Breast epithelium (tissue), 4 donors: Measurements from ENCODE around the gene IL24. TPM values are rescaled to one million over a fixed set of nuclear protein-coding genes. Genes with fewer than 3 reads are reported as not detected.
A peak's percentile ranks its signal among the peaks of the same experiment; 100 is the strongest.

Source experiments
- DNase-seq, 2 donors: peaks; one replicate each; pipeline ENCODE4 v3.0.0-alpha.2; 2019; ENCODE audit warnings: low spot score in 2 of 2
- H3K27ac ChIP-seq, 2 donors: fragments of 200-600 bp; sonication (generic) in 1 of 2; one replicate each; pipeline ENCODE4 v1.5.1; 2016 to 2019; ENCODE audit warnings: mild to moderate bottlenecking in 1 of 2
- H3K27me3 ChIP-seq, 2 donors: fragments of 200-600 bp; sonication (generic) in 1 of 2; one replicate each; pipeline versions ENCODE4 v1.5.1 to v1.6.0; 2017 to 2019; ENCODE audit warnings: control low read depth in 1 of 2, mild to moderate bottlenecking in 1 of 2
- H3K36me3 ChIP-seq: fragments of 200-600 bp; one replicate; pipeline ENCODE4 v1.5.1; 2019
- H3K4me1 ChIP-seq, 2 donors: fragments of 200-600 bp; sonication (generic); one replicate each; pipeline ENCODE4 v1.5.1; 2016 to 2019; ENCODE audit warnings: control low read depth in 1 of 2
- H3K4me3 ChIP-seq, 3 donors: fragments of 200-600 bp; sonication (generic); 1 replicate in 2 of 3; 2 replicates in 1 of 3; pipeline ENCODE4 v1.5.1; 2016 to 2019; ENCODE audit warnings: mild to moderate bottlenecking in 3 of 3, moderate library complexity in 2 of 3
- H3K9me3 ChIP-seq, 2 donors: fragments of 200-600 bp; sonication (generic) in 1 of 2; one replicate each; pipeline ENCODE4 v1.5.1; 2016 to 2019; ENCODE audit warnings: control low read depth in 1 of 2
- POLR2A ChIP-seq: fragments of 450-650 bp; IDR thresholded peaks from one replicate; pipeline ENCODE4 v1.6.1; 2016; ENCODE audit warnings: antibody characterized with exemption, mild to moderate bottlenecking, moderate library complexity
- POLR2AphosphoS5 ChIP-seq, 3 donors: sonication (generic); formaldehyde crosslinking; IDR thresholded peaks; one replicate each; pipeline ENCODE4 v1.6.1; 2017; ENCODE audit warnings: antibody characterized with exemption in 3 of 3
- intact Hi-C: fragments of 100-400 bp; cut with DNase I; formaldehyde crosslinking; loops from one replicate; pipeline ENCODE4 v1.15.1; 2023; ENCODE audit warnings: low total_unique reads
- total RNA-seq, 3 donors: library from RNA; depleted of rRNA; stranded (reverse); fragments of >200 nt; gene quantifications; one replicate each; pipeline ENCODE4 v1.1.0, GENCODE V29; 2016
- TF ChIP-seq, protein P1 (sequence below), 3 donors: fragments of 450-650 bp; IDR thresholded peaks; one replicate each; pipeline ENCODE4 v1.5.1; 2016 to 2017; ENCODE audit warnings: antibody characterized with exemption in 3 of 3, mild to moderate bottlenecking in 3 of 3, moderate library complexity in 3 of 3

Gene IL24
- total RNA-seq, 3 donors from 2014 or later: 0.59 TPM; not detected in 2

DNA sequence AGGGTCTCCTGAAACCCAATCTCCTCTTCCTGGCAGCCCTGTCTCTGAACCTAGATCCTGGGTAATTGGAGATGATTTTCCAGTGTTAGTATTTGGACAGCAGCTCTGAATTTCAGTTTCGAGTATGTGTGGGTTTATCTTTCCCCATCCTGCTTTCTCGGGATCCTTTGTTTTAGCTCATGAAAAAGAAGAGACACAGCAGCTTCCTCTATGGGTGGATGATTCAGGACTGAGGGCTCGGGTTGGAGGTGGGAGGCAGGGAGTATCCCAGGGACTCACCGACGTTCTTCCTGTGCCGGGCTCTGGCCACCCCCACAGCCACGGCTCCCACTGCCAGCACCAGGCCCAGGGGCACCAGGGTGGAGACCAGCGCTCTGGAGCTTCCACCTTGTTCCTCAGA, 34.9 kb downstream of the IL24 start:
- no peaks in the 10 kb centered on the region for H3K9me3 ChIP-seq
- no peak for DNase-seq
- H3K27me3 ChIP-seq: no peaks in the 10 kb centered on the region
- H3K27ac ChIP-seq: no peak overlapping the region
- no peak for TF ChIP-seq POLR2A
- no peak for TF ChIP-seq POLR2AphosphoS5 (IDR thresholded peaks at IDR 0.05)
- TF ChIP-seq, protein P1, sequence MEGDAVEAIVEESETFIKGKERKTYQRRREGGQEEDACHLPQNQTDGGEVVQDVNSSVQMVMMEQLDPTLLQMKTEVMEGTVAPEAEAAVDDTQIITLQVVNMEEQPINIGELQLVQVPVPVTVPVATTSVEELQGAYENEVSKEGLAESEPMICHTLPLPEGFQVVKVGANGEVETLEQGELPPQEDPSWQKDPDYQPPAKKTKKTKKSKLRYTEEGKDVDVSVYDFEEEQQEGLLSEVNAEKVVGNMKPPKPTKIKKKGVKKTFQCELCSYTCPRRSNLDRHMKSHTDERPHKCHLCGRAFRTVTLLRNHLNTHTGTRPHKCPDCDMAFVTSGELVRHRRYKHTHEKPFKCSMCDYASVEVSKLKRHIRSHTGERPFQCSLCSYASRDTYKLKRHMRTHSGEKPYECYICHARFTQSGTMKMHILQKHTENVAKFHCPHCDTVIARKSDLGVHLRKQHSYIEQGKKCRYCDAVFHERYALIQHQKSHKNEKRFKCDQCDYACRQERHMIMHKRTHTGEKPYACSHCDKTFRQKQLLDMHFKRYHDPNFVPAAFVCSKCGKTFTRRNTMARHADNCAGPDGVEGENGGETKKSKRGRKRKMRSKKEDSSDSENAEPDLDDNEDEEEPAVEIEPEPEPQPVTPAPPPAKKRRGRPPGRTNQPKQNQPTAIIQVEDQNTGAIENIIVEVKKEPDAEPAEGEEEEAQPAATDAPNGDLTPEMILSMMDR (IDR thresholded peaks at IDR 0.05): no peak
- H3K4me1 ChIP-seq: no peaks in the 10 kb centered on the region
- H3K36me3 ChIP-seq: no peaks in the 10 kb centered on the region
- H3K4me3 ChIP-seq: no peak overlapping the region
- intact Hi-C loops: no loop called here

DNA sequence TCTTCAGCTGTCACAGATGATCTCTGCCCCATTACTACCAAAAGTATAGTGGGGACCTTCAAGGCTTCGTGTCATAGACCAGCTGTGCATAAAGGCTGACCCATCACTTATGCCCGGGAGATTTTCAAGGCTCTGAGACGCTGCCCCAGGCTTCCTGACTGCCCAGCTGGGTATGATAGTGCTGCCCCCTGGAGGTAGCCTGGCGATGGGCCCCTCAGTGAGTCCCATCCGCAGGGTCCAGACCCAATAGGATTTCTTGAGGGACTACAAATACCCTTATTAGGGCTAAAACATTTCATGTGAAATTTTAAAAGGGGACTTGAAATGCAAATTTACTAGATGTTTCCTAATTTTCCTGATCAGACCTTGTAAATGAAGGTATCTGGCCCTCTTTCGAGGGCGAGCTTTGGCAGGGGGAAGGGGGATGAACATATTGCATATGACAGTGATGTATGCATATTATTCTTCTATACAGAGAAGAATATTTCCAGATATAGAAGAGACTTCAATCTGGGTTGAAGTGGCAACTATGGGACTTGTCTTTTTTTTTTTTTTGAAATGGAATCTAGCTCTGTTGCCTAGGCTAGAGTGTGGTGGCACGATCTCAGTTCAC, 36.2 kb downstream of the IL24 start:
- H3K27ac ChIP-seq: no peak overlapping the region
- no peaks in the 10 kb centered on the region for H3K27me3 ChIP-seq
- H3K36me3 ChIP-seq: no peaks in the 10 kb centered on the region
- no peak overlapping the region for H3K4me3 ChIP-seq
- no peaks in the 10 kb centered on the region for H3K9me3 ChIP-seq
- H3K4me1 ChIP-seq: no peaks in the 10 kb centered on the region
- intact Hi-C loops: no loop called here
- DNase-seq: no peak
- no peak for TF ChIP-seq POLR2A
- TF ChIP-seq, protein P1 (IDR thresholded peaks at IDR 0.05): peak in 1 of 3 donors; percentile 19

DNA sequence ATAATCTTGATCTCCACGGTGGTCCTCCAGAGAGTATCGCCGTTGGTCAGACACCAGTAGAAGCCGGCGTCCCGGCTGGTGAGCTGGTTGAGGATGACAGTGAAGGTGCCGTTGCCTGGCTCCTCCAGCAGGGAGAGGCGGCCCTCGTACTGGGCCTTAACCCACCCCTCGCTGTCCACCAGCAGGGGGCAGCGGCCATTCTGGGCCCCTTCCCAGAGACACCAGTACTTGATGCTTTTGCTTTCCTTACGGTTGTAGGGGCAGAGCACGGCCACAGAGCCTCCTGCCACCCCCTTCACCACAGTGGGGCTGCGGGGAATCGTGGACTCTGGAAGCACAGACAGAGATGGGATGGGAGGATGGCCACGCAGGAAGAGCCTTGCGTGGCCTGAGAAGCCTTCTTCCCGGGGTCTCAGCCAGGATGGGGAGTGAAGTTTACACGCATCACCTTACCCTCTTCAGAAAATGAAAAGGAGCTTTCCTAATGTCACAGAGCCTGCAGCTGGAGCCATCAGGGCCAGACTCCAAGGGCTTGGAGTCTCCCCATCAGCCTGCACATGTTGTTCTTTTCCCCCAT, 38.3 kb downstream of the IL24 start:
- intact Hi-C loops: no loop called here
- no peak for DNase-seq
- no peak for TF ChIP-seq POLR2AphosphoS5 (IDR thresholded peaks at IDR 0.05)
- TF ChIP-seq, protein P1 (IDR thresholded peaks at IDR 0.05): peak; percentile 12 to 30 (median 14)
- no peak for TF ChIP-seq POLR2A

DNA sequence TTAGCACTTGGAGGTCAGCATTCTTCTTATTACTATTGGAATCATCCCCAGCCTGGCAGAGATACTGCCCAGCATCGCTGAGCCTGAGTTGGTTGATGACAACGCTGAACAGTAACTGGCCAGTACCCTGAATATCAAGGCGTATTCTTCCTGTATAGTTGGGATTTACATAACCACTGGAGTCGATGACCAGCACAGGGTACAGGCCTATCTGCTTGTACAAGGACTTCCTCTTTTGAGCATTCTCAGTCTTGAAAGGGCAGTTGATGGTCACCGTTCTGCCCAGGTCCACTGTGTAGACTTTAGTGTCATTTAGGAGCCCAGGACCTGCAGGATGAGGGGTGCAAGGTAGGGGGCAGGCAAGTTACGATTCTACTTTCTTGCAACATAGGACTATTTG, 40.2 kb downstream of the IL24 start:
- intact Hi-C loops: no loop called here
- no peak overlapping the region for H3K27ac ChIP-seq
- H3K27me3 ChIP-seq: no peaks in the 10 kb centered on the region

More for the DNA sequence above, 38.3 kb downstream of the IL24 start:
- Histone ChIP-seq H3K27ac (no peak overlapping the region), H3K4me1 (no peaks in the 10 kb centered on the region), H3K36me3 (no peaks in the 10 kb centered on the region), H3K4me3 (no peak overlapping the region), H3K27me3 (no peaks in the 10 kb centered on the region), H3K9me3 (no peaks in the 10 kb centered on the region)

DNA sequence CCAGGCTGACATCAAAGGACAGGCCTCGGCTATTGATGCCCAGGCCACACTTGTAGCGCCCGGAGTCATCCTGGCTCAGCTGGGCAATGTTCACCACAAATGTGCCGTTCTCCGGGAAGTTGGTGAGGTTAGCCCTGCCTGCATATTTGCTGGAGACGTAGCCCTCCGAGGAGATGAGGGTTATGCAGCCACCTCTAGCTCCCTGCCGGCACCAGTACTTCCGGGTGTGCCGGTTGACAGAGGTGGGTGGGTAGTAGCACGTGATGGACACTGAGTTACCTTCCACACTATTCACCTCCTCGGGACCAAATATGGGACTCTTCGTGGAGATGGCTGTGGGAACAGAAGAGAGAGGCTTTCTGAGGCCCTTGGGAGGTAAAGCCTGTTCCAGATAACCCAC, 41.9 kb downstream of the IL24 start:
- Histone ChIP-seq H3K27me3 (no peaks in the 10 kb centered on the region), H3K36me3 (no peaks in the 10 kb centered on the region), H3K4me3 (no peak overlapping the region), H3K27ac (peak overlapping the region in 1 of 2 donors; percentile 78), H3K4me1 (no peaks in the 10 kb centered on the region), H3K9me3 (no peaks in the 10 kb centered on the region)
- DNase-seq: no peak
- TF ChIP-seq POLR2A (no peak), POLR2AphosphoS5 (IDR thresholded peaks at IDR 0.05) (no peak)
- TF ChIP-seq, protein P1 (IDR thresholded peaks at IDR 0.05): no peak
- intact Hi-C loops: no loop called here

More for the DNA sequence above, 40.2 kb downstream of the IL24 start:
- TF ChIP-seq POLR2AphosphoS5 (IDR thresholded peaks at IDR 0.05) (no peak), POLR2A (no peak)
- TF ChIP-seq, protein P1 (IDR thresholded peaks at IDR 0.05): no peak
- DNase-seq: no peak
- no peaks in the 10 kb centered on the region for H3K9me3 ChIP-seq
- H3K4me1 ChIP-seq: no peaks in the 10 kb centered on the region
- no peaks in the 10 kb centered on the region for H3K36me3 ChIP-seq
- H3K4me3 ChIP-seq: no peak overlapping the region
